Activated CD8-positive, alpha-beta memory T cell treated with anti-CD3 and anti-CD28 coated beads, Interleukin-2, amount 50 U/mL, for 24 hours (primary cell): Measurements from ENCODE around the gene HSBP1L1.
"Not testable (repeated sequence)": the region's sequence is repeated elsewhere in the genome, so short reads cannot be mapped to it uniquely, and the experiment has no call there.

Experiments used
- DNase-seq: peaks from one replicate; pipeline ENCODE4 v3.0.0-alpha.2; 2020; ENCODE audit errors: extremely low read depth

The HSBP1L1 gene

GRCh38 chr18:79986726-79987125 is 22.3 kb downstream of the HSBP1L1 start:
- no peak for DNase-seq

- DNase-seq, result no peak
Observed at GRCh38 chr18:79987566-79987965, 23.1 kb downstream of the HSBP1L1 start.

GRCh38 chr18:79988071-79988450 is 23.6 kb downstream of the HSBP1L1 start:
- no peak for DNase-seq

GRCh38 chr18:79988451-79989194 is 24.2 kb downstream of the HSBP1L1 start, which contains the start of gene TXNL4A:
TSS of gene TXNL4A (minus strand) at chr18:79988563. CDS start at chr18:79988392, 171 bp downstream.
- peak; percentile 44 for DNase-seq

GRCh38 chr18:79989195-79989497 is 24.7 kb downstream of the HSBP1L1 start:
- DNase-seq, result no peak

GRCh38 chr18:79991494-79991893 is 27.1 kb downstream of the HSBP1L1 start:
- DNase-seq, result no peak

GRCh38 chr18:79999701-80000100 is 35.3 kb downstream of the HSBP1L1 start:
- DNase-seq, result not testable (repeated sequence)

- DNase-seq, result no peak
Observed at GRCh38 chr18:80000877-80001276, 36.4 kb downstream of the HSBP1L1 start.

- no peak for DNase-seq
Observed at GRCh38 chr18:80002468-80002867, 38.0 kb downstream of the HSBP1L1 start.

- DNase-seq, result no peak
Observed at GRCh38 chr18:80004600-80005342, 40.3 kb downstream of the HSBP1L1 start.

- no peak for DNase-seq
Observed at GRCh38 chr18:80006724-80007123, 42.3 kb downstream of the HSBP1L1 start.

- DNase-seq, result no peak
Observed at GRCh38 chr18:80009661-80010550, 45.5 kb downstream of the HSBP1L1 start.

- DNase-seq, result no peak
Observed at GRCh38 chr18:80010551-80010906, 46.1 kb downstream of the HSBP1L1 start.

GRCh38 chr18:80011496-80012137 is 47.2 kb downstream of the HSBP1L1 start:
- DNase-seq, result not testable (repeated sequence)

- DNase-seq, result no peak
Observed at GRCh38 chr18:80012714-80013113, 48.3 kb downstream of the HSBP1L1 start.
